Body of pancreas (tissue), 4 donors: ENCODE results near the gene CDH11. TPM values are rescaled to one million over a fixed set of nuclear protein-coding genes. Genes with fewer than 3 reads are reported as not detected.
A peak's percentile ranks its signal among the peaks of the same experiment; 100 is the strongest.

Source experiments
- ATAC-seq: fragments of 150-250 bp; one replicate; pipeline ENCODE4 v1.9.1; 2016
- DNase-seq, 4 donors: peaks; one replicate each; pipeline ENCODE4 v3.0.0-alpha.2; 2019
- H3K27ac ChIP-seq, 4 donors: fragments of 200-600 bp; sonication (generic); 1 replicate in 3 of 4; 2 replicates in 1 of 4; pipeline versions ENCODE4 v1.5.1 to v1.6.1; 2016 to 2019; ENCODE audit warnings: mild to moderate bottlenecking in 1 of 4, mixed read lengths in 1 of 4, moderate library complexity in 1 of 4
- H3K27me3 ChIP-seq, 2 donors: fragments of 200-600 bp; sonication (generic); one replicate each; pipeline ENCODE4 v1.6.0; 2016; ENCODE audit warnings: mild to moderate bottlenecking in 1 of 2
- H3K36me3 ChIP-seq, 2 donors: fragments of 200-600 bp; sonication (generic); replicated peaks in 1 of 2; 2 replicates each; pipeline ENCODE4 v1.5.1; 2016; ENCODE audit warnings: low read depth in 2 of 2; ENCODE audit not compliant: insufficient read depth in 1 of 2
- H3K4me1 ChIP-seq: fragments of 200-600 bp; sonication (generic); one replicate; pipeline ENCODE4 v1.6.0; 2016
- H3K4me3 ChIP-seq, 2 donors: fragments of 200-600 bp; sonication (generic); 1 replicate in 1 of 2; 2 replicates in 1 of 2; pipeline ENCODE4 v1.5.1; 2016 to 2019
- H3K9me3 ChIP-seq, 3 donors: fragments of 200-600 bp; sonication (generic); 1 replicate in 2 of 3; 2 replicates in 1 of 3; pipeline ENCODE4 v1.5.1; 2016
- POLR2A ChIP-seq, 3 donors: fragments of 450-650 bp; IDR thresholded peaks; one replicate each; pipeline ENCODE4 v1.6.1; 2016; ENCODE audit warnings: antibody characterized with exemption in 3 of 3, mild to moderate bottlenecking in 2 of 3
- WGBS, 2 donors: methylation state at CpG; one replicate each; pipeline ENCODE4 v1.1.5; 2017; 5-methylcytosine and 5-hydroxymethylcytosine counted together
- intact Hi-C: fragments of 100-400 bp; cut with DNase I; formaldehyde crosslinking; loops from one replicate; pipeline ENCODE4 v1.15.1; 2023
- total RNA-seq, 2 donors: library from RNA; depleted of rRNA; stranded (reverse); fragments of >200 nt; gene quantifications; one replicate each; pipeline ENCODE4 v1.1.0, GENCODE V29; 2016
- TF ChIP-seq, protein P1 (sequence below), 7 experiments: fragments of 450-650 bp in 4 of 7; fragments of 200-600 bp in 3 of 7; sonication (generic) in 3 of 7; IDR thresholded peaks; one replicate each; pipeline ENCODE4 v1.5.1; 2016 to 2019; ENCODE audit warnings: antibody characterized with exemption in 7 of 7

The CDH11 gene
- total RNA-seq, 2 donors from 2014 or later: 8.6 to 17.6 TPM

DNA sequence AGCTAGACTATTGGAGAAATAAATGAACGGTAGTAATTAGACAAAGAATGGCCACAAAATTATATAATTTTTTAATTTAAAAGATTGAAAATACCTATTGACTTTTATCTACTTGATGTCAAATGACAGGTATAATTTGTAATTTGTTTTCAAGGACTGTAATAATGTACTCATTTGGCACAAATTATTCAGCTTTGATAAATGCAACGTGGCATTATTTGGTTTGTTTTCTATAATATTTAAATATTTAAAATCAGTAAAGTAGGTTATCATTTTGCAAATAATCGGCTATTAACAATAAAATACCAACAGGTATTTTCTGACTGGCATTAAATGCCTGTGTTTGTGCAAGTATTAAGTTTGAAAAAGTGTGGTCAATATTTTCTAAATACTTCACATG, 60.6 kb downstream of the CDH11 start:
- Histone ChIP-seq H3K4me1 (no peaks in the 10 kb centered on the region), H3K36me3 (no peaks in the 10 kb centered on the region), H3K27me3 (no peaks in the 10 kb centered on the region), H3K4me3 (no peak overlapping the region), H3K9me3 (no peaks in the 10 kb centered on the region), H3K27ac (no peak overlapping the region)
- intact Hi-C loops: no loop called here
- ATAC-seq (no peak), DNase-seq (no peak)
- TF ChIP-seq, protein P1, sequence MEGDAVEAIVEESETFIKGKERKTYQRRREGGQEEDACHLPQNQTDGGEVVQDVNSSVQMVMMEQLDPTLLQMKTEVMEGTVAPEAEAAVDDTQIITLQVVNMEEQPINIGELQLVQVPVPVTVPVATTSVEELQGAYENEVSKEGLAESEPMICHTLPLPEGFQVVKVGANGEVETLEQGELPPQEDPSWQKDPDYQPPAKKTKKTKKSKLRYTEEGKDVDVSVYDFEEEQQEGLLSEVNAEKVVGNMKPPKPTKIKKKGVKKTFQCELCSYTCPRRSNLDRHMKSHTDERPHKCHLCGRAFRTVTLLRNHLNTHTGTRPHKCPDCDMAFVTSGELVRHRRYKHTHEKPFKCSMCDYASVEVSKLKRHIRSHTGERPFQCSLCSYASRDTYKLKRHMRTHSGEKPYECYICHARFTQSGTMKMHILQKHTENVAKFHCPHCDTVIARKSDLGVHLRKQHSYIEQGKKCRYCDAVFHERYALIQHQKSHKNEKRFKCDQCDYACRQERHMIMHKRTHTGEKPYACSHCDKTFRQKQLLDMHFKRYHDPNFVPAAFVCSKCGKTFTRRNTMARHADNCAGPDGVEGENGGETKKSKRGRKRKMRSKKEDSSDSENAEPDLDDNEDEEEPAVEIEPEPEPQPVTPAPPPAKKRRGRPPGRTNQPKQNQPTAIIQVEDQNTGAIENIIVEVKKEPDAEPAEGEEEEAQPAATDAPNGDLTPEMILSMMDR (IDR thresholded peaks at IDR 0.05): no peak
- TF ChIP-seq POLR2A (IDR thresholded peaks at IDR 0.05): no peak
- WGBS, 2 donors: 47 to 54% methylated on average over 3 of the region's 3 CpGs

DNA sequence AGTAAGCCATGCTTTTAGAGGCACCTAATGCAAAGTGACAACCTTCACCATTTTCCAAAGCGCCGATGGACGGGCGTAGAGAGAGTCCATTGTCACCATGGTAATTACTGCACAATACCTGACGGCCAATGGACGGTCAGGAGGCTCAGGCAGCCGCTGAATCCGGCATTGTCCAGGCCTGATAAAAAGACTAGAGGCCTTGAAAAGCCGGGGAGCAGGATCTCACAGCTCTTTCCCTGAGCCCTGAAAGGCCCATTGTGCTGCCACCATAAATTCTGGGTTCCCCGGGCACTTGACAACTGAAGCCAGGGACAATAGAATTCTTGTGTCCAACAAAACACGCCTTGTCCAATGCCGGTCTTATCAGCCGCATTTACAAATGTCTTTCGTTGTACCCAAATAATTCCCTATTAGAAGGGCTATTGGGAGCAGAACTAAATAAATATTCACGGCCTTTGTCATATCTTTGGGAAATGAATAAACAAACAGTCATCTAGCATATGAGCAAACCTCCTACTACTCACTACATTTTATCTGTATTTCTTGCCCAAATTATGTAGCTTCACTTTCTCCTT, 62.4 kb downstream of the CDH11 start:
- intact Hi-C loops: no loop called here
- Histone ChIP-seq H3K27ac (no peak overlapping the region), H3K36me3 (no peaks in the 10 kb centered on the region), H3K27me3 (no peaks in the 10 kb centered on the region), H3K4me3 (no peak overlapping the region), H3K9me3 (no peaks in the 10 kb centered on the region), H3K4me1 (no peaks in the 10 kb centered on the region)
- 16 to 19% methylated on average over 15 of the region's 15 CpGs for WGBS, 2 donors
- ATAC-seq: peak; percentile 78
- DNase-seq: peak in 3 of 4 donors; percentile 21 to 25 (median 22)
- TF ChIP-seq, protein P1 (IDR thresholded peaks at IDR 0.05): no peak
- no peak for TF ChIP-seq POLR2A (IDR thresholded peaks at IDR 0.05)

DNA sequence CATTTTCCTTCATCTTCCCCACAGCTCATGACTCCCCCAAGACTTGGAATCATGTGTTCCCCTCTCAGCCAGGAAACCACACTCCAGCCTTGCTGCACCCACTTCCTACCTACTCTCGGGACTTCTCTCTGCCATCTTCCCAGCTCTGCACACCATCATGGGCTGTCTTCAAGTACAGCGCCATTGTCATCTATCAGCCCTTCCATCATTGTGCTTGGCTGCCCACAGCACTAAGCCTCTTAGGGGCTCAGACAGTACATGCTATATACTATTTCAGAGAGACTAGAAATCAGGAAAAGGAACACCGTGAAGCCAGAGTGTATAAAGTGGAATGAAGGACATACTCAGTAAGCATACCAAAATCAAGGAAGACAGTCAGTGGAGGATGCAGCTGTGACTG, 64.7 kb downstream of the CDH11 start:
- ATAC-seq (no peak), DNase-seq (no peak)
- intact Hi-C loops: no loop called here
- Histone ChIP-seq H3K9me3 (no peaks in the 10 kb centered on the region), H3K4me3 (no peak overlapping the region), H3K36me3 (no peaks in the 10 kb centered on the region), H3K27ac (no peak overlapping the region), H3K27me3 (no peaks in the 10 kb centered on the region), H3K4me1 (no peaks in the 10 kb centered on the region)
- TF ChIP-seq POLR2A (IDR thresholded peaks at IDR 0.05): no peak
- TF ChIP-seq, protein P1 (IDR thresholded peaks at IDR 0.05): no peak
- WGBS, 2 donors: 74 to 86% methylated on average over 3 of the region's 3 CpGs

DNA sequence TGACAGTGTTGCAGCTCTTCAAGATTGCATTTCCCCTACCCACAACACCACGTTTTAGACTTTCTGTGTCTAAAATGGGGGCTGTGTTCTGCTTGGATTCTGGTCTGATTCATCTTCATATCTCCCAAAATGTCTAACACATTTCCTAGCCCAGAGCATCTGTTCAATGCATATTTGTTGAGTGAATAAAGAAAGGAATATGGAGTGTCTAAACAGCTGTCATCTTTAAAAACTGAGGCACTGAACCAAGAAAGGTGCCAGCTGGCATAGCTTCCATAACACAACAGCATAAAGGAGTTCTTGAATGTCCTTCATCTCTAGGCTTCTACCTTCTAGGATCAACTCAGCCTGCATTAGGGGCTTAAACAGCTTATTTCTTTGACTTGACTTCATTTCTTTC, 67.4 kb downstream of the CDH11 start:
- TF ChIP-seq, protein P1 (IDR thresholded peaks at IDR 0.05): no peak
- TF ChIP-seq POLR2A (IDR thresholded peaks at IDR 0.05): no peak
- no peaks in the 10 kb centered on the region for H3K27me3 ChIP-seq
- H3K36me3 ChIP-seq: no peaks in the 10 kb centered on the region
- no peak overlapping the region for H3K27ac ChIP-seq
- no peaks in the 10 kb centered on the region for H3K9me3 ChIP-seq
- no peak overlapping the region for H3K4me3 ChIP-seq
- no peaks in the 10 kb centered on the region for H3K4me1 ChIP-seq
- no peak for DNase-seq
- ATAC-seq: no peak
- 27 to 32% methylated on average over 1 of the region's 1 CpG for WGBS, 2 donors
- intact Hi-C loops: no loop called here

DNA sequence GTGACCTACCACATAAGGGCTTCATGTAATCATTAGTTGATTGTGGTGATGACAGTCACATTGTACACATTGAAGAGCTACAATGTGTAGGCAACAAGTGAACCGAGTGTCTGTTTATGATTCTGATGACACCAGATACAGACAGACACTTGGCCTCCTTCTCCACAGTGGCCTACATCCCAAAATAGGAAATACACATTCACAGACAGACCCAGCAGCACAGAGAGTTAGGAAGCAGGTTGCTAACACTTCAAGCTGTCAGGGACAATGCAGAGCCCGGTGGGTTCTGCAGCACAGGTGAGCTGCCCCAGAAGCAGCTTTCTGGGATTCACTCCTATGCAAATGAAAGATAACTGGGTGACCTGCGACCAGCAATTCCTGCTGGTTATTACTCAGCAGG, 72.2 kb downstream of the CDH11 start:
- Histone ChIP-seq H3K27ac (no peak overlapping the region), H3K9me3 (no peaks in the 10 kb centered on the region), H3K4me3 (no peak overlapping the region), H3K4me1 (no peaks in the 10 kb centered on the region), H3K36me3 (no peaks in the 10 kb centered on the region), H3K27me3 (no peaks in the 10 kb centered on the region)
- ATAC-seq (no peak), DNase-seq (no peak)
- TF ChIP-seq POLR2A (IDR thresholded peaks at IDR 0.05): no peak
- TF ChIP-seq, protein P1 (IDR thresholded peaks at IDR 0.05): no peak
- intact Hi-C loops: no loop called here
- 34 to 58% methylated on average over 3 of the region's 3 CpGs for WGBS, 2 donors
